GM12873 (cell line): Measurements from ENCODE around the gene NFKBIA.

Source experiments
- TF ChIP-seq, protein P1 (sequence below): IDR thresholded peaks from 2 replicates; pipeline ENCODE4 v1.5.1; 2012; ENCODE audit warnings: low read depth, mild to moderate bottlenecking, moderate library complexity, low read length, control low read depth; ENCODE audit not compliant: insufficient read depth; ENCODE audit errors: missing control alignments

The NFKBIA gene

DNA sequence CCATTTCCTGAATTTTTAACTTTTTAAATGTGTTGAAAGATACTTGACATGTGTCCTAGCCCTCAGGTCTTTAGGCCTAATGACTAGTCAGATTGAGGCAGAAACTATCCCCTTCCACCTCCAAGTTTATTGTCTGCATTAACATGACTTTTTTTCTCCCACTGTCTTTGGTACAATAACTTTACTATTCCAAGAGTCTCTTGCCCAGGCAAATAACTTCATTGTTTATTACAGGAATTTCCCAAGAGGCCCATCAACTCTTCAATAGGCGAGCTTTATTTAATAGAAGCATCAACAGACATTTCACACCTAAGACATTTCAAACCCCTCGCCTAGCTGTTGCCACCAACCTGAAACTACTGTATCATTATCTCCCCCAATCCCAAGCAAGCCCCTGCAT lies 10.7 kb downstream of the NFKBIA start:
- TF ChIP-seq, protein P1, sequence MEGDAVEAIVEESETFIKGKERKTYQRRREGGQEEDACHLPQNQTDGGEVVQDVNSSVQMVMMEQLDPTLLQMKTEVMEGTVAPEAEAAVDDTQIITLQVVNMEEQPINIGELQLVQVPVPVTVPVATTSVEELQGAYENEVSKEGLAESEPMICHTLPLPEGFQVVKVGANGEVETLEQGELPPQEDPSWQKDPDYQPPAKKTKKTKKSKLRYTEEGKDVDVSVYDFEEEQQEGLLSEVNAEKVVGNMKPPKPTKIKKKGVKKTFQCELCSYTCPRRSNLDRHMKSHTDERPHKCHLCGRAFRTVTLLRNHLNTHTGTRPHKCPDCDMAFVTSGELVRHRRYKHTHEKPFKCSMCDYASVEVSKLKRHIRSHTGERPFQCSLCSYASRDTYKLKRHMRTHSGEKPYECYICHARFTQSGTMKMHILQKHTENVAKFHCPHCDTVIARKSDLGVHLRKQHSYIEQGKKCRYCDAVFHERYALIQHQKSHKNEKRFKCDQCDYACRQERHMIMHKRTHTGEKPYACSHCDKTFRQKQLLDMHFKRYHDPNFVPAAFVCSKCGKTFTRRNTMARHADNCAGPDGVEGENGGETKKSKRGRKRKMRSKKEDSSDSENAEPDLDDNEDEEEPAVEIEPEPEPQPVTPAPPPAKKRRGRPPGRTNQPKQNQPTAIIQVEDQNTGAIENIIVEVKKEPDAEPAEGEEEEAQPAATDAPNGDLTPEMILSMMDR: no peak

DNA sequence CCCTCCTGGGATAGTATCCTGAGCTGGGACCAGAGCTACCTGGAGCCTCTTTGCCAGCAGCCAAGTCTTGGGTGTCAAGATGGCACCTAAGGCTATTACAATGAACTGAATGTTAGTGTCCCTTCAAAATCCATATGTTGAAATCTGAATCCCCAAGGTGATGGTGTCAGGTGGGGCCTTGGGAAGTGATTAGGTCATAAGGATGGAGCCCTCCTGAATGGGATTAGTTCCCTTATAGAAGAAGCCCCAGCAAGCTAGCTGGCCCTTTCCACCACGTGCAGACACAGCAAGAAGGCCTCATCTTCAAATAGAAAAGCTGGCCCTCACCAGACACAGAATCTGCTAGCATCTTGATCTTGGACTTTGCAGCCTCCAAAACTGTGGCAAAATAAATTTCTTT lies 12.4 kb downstream of the NFKBIA start:
- TF ChIP-seq, protein P1: no peak

DNA sequence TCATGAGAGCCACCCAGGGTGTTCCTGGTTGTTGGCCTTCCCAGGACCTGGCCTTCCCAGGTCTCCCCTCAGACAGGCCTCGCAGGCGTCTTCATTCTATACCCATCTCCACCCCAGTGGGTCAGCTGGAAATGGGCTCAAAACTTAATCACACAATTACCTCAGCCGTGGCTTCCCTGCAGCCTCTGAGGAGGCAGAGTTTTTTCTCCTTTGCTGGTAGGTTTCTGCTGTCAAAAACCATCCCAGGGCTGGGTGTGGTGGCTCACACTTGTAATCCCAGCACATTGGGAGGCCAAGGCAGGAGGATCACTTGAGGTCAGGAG lies 13.2 kb downstream of the NFKBIA start:
- TF ChIP-seq, protein P1: no peak

DNA sequence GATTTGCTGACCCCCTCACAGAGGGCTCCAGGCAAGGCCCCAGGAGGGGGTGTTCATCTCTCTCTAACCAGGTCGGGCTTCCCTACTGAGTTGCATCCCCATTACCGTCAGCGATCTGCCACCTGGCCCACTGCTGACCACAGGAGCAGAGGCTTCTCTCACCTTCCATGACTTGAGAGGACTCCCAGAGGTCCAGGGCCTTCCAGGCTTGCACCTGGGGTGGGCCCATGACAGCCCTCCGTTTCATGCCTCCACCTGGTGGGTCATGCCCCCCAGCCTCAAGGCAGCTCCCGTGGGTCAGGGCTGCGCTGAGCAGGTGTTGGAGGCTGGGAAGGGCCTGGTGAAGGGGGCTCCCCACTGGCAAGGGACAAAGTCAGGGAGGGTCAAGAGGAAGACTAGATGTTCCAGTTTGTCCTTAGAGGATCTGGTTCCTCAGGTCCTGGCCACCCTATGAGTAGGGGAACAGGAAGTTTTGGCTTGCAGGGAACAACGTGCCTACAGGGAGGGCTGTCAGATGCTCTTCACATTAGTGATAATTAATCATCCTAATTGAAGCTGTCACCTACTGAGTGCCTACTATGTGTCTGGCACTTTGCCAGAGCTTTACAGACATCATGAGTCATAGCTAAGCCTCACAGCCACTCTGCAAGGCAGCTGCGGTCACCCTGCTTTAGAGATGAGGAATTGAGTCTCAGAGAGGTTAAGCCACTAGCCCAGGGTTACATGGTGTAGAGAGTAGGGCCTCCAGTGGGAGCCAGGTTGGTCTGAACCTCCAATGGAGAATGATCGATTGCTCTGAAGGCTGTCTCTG lies 13.8 kb downstream of the NFKBIA start:
- TF ChIP-seq, protein P1: no peak

DNA sequence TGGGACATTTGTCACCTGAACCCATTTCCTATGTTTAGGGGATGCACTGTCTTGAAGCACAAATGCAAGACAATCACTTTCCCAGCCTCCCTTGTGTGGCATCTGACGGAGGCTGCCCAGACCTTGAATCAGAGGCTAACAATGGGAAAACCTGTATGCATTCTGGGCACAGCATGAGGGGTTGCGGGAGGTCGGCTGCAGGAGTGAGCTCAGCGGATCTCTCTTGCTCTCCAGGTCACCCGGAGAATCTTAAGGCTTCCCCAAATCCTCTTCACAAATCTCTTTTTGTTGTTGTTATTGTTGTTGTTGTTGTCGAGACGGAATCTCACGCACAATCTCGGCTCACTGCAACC lies 15.3 kb downstream of the NFKBIA start:
- TF ChIP-seq, protein P1: no peak

DNA sequence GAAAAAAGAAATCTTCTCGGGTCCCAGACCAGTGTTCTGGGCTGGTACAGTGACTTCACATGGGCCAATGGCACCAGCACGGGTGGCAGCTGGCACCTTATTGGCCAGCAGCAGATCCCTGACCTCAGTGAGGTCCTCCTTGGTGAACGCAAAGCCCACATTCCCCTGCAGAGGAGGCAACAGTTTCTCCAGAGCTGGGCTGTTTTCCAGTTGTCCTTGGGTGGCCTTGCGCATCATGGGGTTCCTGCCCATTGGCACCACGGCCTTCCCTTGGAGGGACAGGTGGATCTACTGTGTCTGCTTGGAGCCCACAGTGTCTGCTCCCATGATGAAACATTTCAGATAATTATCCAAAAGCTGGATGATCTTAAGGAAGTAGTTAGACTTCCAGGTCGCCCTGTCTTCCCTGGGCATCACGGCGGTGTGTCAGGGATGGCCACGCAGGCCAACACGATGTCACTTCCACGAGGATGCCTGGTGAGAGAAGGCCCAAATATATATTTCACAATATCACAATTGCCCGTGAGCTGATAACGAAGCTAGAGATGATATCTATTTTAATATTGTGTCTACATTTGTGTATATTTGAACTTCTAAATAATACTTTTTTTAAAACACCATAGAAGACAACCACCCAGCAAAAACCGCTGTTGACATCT lies 15.8 kb downstream of the NFKBIA start:
- TF ChIP-seq, protein P1: no peak

DNA sequence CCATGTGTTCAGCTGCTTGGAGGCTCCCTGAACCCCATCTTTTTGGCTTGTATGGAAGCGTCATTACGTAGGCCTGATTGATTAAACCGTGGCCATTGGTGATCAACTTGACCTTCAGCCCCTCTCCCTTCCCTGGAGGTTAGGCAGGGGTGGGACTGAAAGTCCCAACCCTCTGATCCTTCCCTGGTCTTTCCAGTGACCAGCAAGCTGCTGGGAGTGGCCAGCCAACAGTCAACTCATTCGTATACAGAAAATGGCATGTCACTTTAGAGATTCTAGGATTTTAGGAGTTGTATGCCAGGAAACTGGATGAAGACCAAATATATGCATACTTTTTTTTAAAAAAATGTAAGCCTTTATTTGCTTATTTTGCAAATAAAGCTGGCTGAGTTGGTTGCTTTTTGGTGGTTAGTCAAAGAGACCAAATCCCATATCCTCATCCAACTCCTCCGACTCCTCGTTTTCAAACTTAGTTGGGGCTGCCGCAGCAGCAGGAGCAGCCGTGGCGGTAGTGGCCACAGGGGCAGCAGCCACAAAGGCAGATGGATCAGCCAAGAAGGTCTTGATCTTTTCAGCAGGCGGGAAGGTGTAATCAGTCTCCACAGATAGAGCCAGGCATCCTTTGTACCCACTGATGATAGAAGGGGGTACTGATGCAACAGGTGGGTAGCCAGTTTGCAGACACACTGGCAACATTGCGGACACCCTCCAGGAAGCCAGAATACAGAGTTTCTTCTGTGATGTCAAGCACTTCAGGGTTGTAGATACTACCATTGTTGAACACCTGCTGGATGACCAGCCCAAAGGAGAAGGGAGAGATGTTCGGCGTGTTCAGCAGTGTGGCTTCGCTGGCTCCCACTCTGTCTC lies 16.6 kb downstream of the NFKBIA start:
- TF ChIP-seq, protein P1: no peak
